ENCODE measurements around the gene PIK3CA. TPM values are rescaled to one million over a fixed set of nuclear protein-coding genes. Genes with fewer than 3 reads are reported as not detected.

PIK3CA gene
- total RNA-seq, 1 donor = 34.7 TPM

DNA sequence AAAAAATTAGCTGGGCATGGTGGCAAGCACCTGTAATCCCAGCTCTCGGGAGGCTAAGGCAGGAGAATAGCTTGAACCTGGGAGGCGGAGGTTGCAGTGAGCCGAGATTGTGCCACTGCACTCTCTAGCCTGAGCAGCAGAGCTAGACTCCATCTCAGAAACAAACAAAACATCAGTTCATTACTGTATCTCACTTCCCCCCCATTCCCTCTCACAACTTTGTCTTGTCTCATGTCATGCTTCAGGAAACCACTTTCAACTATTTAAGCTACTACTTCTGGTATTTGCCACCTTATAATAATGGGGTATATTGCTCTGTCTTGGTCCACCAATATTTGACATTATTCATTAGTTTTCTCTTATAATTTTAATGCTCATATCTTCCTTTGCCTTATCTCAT, 26.2 kb downstream of the PIK3CA start:
- H4K20me1 ChIP-seq (ENCODE audit: insufficient read depth, low read length) = peaks cover 24% of the 10 kb centered on the region
- H3K9me3 ChIP-seq (ENCODE audit: low read depth, low read length) = no peaks in the 10 kb centered on the region
- TF ChIP-seq, protein P1, sequence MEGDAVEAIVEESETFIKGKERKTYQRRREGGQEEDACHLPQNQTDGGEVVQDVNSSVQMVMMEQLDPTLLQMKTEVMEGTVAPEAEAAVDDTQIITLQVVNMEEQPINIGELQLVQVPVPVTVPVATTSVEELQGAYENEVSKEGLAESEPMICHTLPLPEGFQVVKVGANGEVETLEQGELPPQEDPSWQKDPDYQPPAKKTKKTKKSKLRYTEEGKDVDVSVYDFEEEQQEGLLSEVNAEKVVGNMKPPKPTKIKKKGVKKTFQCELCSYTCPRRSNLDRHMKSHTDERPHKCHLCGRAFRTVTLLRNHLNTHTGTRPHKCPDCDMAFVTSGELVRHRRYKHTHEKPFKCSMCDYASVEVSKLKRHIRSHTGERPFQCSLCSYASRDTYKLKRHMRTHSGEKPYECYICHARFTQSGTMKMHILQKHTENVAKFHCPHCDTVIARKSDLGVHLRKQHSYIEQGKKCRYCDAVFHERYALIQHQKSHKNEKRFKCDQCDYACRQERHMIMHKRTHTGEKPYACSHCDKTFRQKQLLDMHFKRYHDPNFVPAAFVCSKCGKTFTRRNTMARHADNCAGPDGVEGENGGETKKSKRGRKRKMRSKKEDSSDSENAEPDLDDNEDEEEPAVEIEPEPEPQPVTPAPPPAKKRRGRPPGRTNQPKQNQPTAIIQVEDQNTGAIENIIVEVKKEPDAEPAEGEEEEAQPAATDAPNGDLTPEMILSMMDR (IDR thresholded peaks at IDR 0.05; ENCODE audit: extremely low read depth, low read depth, low read length) = no peak
- H3K27me3 ChIP-seq (ENCODE audit: insufficient read depth, low read length) = no peaks in the 10 kb centered on the region
- no peak overlapping the region for H3K4me3 ChIP-seq (ENCODE audit: insufficient read depth, low read length)
- no peak for DNase-seq (ENCODE audit: insufficient read length, low spot score, missing footprints)
- H3K36me3 ChIP-seq (ENCODE audit: insufficient read depth, low read length) = no peaks in the 10 kb centered on the region
- peaks cover 52% of the 10 kb centered on the region for H3K79me2 ChIP-seq (ENCODE audit: insufficient read depth, low read length)
- H2AFZ ChIP-seq (ENCODE audit: low read length) = no peak overlapping the region
- H3K27ac ChIP-seq (ENCODE audit: low read depth, low read length) = no peak overlapping the region
- H3K4me2 ChIP-seq (ENCODE audit: insufficient read depth, low read length) = no peak overlapping the region
- H3K4me1 ChIP-seq (ENCODE audit: insufficient read depth, low read length) = peaks cover 11% of the 10 kb centered on the region

- peaks cover 52% of the 10 kb centered on the region for H3K79me2 ChIP-seq (ENCODE audit: insufficient read depth, low read length)
These were observed 26.7 kb downstream of the PIK3CA start for GRCh38 chr3:179174898-179175297.

DNA sequence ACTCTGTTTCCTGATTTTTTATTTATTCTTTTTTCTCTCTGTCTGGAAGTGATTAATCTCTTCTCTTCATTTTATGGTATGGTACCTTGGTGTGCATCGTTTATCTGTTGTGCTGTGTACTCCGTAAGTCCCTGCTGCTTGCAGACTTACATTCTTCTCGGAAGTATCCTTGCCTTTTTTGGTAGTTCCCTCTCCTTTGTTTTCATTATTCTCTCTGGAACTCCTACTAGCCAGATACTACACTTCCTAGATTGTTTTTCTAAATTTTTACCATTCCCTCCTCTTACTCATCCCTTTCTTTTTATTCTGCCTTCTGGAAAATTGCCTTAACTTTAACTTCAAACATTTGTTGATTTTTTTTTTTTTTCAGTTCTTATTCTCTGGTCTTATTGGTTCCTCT, 27.2 kb downstream of the PIK3CA start:
- H4K20me1 ChIP-seq (ENCODE audit: insufficient read depth, low read length) = peaks cover 22% of the 10 kb centered on the region
- H3K9me3 ChIP-seq (ENCODE audit: low read depth, low read length) = no peaks in the 10 kb centered on the region
- no peaks in the 10 kb centered on the region for H3K27me3 ChIP-seq (ENCODE audit: insufficient read depth, low read length)
- DNase-seq (ENCODE audit: insufficient read length, low spot score, missing footprints) = peak; percentile 38
- H3K4me1 ChIP-seq (ENCODE audit: insufficient read depth, low read length) = peaks cover 20% of the 10 kb centered on the region
- H3K36me3 ChIP-seq (ENCODE audit: insufficient read depth, low read length) = no peaks in the 10 kb centered on the region
- peak overlapping the region; percentile 75 for H3K4me2 ChIP-seq (ENCODE audit: insufficient read depth, low read length)
- TF ChIP-seq, protein P1 (IDR thresholded peaks at IDR 0.05; ENCODE audit: extremely low read depth, low read depth, low read length) = no peak
- peaks cover 50% of the 10 kb centered on the region for H3K79me2 ChIP-seq (ENCODE audit: insufficient read depth, low read length)
- no peak overlapping the region for H3K27ac ChIP-seq (ENCODE audit: low read depth, low read length)
- peak overlapping the region; percentile 50 for H3K4me3 ChIP-seq (ENCODE audit: insufficient read depth, low read length)
- H2AFZ ChIP-seq (ENCODE audit: low read length) = no peak overlapping the region

More at GRCh38 chr3:179174898-179175297, 26.7 kb downstream of the PIK3CA start:
- Histone ChIP-seq H4K20me1 (ENCODE audit: insufficient read depth, low read length) (peaks cover 22% of the 10 kb centered on the region), H3K27me3 (ENCODE audit: insufficient read depth, low read length) (no peaks in the 10 kb centered on the region), H3K9me3 (ENCODE audit: low read depth, low read length) (no peaks in the 10 kb centered on the region), H2AFZ (ENCODE audit: low read length) (no peak overlapping the region), H3K27ac (ENCODE audit: low read depth, low read length) (no peak overlapping the region), H3K4me2 (ENCODE audit: insufficient read depth, low read length) (peak overlapping the region; percentile 75), H3K4me1 (ENCODE audit: insufficient read depth, low read length) (peaks cover 16% of the 10 kb centered on the region), H3K4me3 (ENCODE audit: insufficient read depth, low read length) (peak overlapping the region; percentile 50), H3K36me3 (ENCODE audit: insufficient read depth, low read length) (no peaks in the 10 kb centered on the region)
- TF ChIP-seq, protein P1 (IDR thresholded peaks at IDR 0.05; ENCODE audit: extremely low read depth, low read depth, low read length) = no peak
- DNase-seq (ENCODE audit: insufficient read length, low spot score, missing footprints) = no peak

DNA sequence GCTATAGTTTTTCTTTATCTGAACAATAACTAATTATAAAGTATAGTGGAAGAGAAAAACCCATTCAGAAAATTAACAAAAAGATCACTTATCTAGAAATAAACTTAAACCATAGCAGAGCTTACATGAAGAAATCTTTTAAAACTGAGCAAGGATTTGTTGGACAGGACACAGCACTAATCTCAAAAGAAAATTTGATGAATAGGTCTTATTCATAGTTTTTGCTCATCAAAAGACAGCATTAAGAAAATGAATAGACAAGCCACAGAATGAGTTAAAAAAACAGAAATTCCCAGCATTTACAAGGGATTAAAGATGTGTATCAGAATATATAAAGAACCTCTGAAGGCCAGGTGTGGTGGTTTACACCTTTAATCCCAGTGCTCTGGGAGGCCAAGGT, 29.5 kb downstream of the PIK3CA start:
- Histone ChIP-seq H3K79me2 (ENCODE audit: insufficient read depth, low read length) (peaks cover 50% of the 10 kb centered on the region), H3K4me2 (ENCODE audit: insufficient read depth, low read length) (no peak overlapping the region), H3K27ac (ENCODE audit: low read depth, low read length) (no peak overlapping the region), H3K4me1 (ENCODE audit: insufficient read depth, low read length) (peaks cover 41% of the 10 kb centered on the region), H3K9me3 (ENCODE audit: low read depth, low read length) (no peaks in the 10 kb centered on the region), H3K4me3 (ENCODE audit: insufficient read depth, low read length) (no peak overlapping the region), H3K36me3 (ENCODE audit: insufficient read depth, low read length) (no peaks in the 10 kb centered on the region), H2AFZ (ENCODE audit: low read length) (no peak overlapping the region), H4K20me1 (ENCODE audit: insufficient read depth, low read length) (peaks cover 28% of the 10 kb centered on the region), H3K27me3 (ENCODE audit: insufficient read depth, low read length) (no peaks in the 10 kb centered on the region)
- TF ChIP-seq, protein P1 (IDR thresholded peaks at IDR 0.05; ENCODE audit: extremely low read depth, low read depth, low read length) = no peak
- no peak for DNase-seq (ENCODE audit: insufficient read length, low spot score, missing footprints)
